Measurements from ENCODE around the gene GRAMD4.
"Not testable (repeated sequence)": the region's sequence is repeated elsewhere in the genome, so short reads cannot be mapped to it uniquely, and the experiment has no call there.

Gene GRAMD4

GRCh38 chr22:46629291-46629690 is 9.1 kb downstream of the GRAMD4 start:
- Mint-ChIP-seq H3K9me3 (no peaks in the 10 kb centered on the region), H3K4me1 (peaks cover 42% of the 10 kb centered on the region), H3K27me3 (ENCODE audit: low read depth, poor library complexity) (peaks cover 3% of the 10 kb centered on the region), H3K27ac (no peak overlapping the region), H3K4me3 (no peak overlapping the region), H3K36me3 (ENCODE audit: low read depth) (peaks cover 27% of the 10 kb centered on the region)
- no peak for DNase-seq
- TF ChIP-seq CTCF (IDR thresholded peaks at IDR 0.05) = no peak

- Mint-ChIP-seq H3K27me3 (ENCODE audit: low read depth, poor library complexity) (peaks cover 3% of the 10 kb centered on the region), H3K27ac (no peak overlapping the region), H3K4me3 (no peak overlapping the region), H3K36me3 (ENCODE audit: low read depth) (peaks cover 23% of the 10 kb centered on the region), H3K4me1 (peaks cover 38% of the 10 kb centered on the region), H3K9me3 (no peaks in the 10 kb centered on the region)
- no peak for DNase-seq
- TF ChIP-seq CTCF (IDR thresholded peaks at IDR 0.05) = no peak
Measured at GRCh38 chr22:46631113-46631512, 10.9 kb downstream of the GRAMD4 start.

- no peaks in the 10 kb centered on the region for H3K9me3 Mint-ChIP-seq
- H3K27me3 Mint-ChIP-seq (ENCODE audit: low read depth, poor library complexity) = peaks cover 6% of the 10 kb centered on the region
- no peak for TF ChIP-seq CTCF (IDR thresholded peaks at IDR 0.05)
- H3K36me3 Mint-ChIP-seq (ENCODE audit: low read depth) = peaks cover 19% of the 10 kb centered on the region
- H3K4me3 Mint-ChIP-seq = no peak overlapping the region
- H3K27ac Mint-ChIP-seq = no peak overlapping the region
- DNase-seq = no peak
- H3K4me1 Mint-ChIP-seq = peaks cover 37% of the 10 kb centered on the region
Measured at GRCh38 chr22:46632646-46633249, 12.6 kb downstream of the GRAMD4 start.

GRCh38 chr22:46633334-46633890 is 13.2 kb downstream of the GRAMD4 start:
- Mint-ChIP-seq H3K27ac (no peak overlapping the region), H3K4me1 (peaks cover 30% of the 10 kb centered on the region), H3K4me3 (no peak overlapping the region), H3K9me3 (no peaks in the 10 kb centered on the region), H3K36me3 (ENCODE audit: low read depth) (peaks cover 14% of the 10 kb centered on the region), H3K27me3 (ENCODE audit: low read depth, poor library complexity) (peaks cover 3% of the 10 kb centered on the region)
- DNase-seq = no peak
- TF ChIP-seq CTCF (IDR thresholded peaks at IDR 0.05) = no peak

- Mint-ChIP-seq H3K9me3 (no peaks in the 10 kb centered on the region), H3K27ac (peak overlapping the region; percentile 73), H3K4me3 (peak overlapping the region; percentile 73), H3K27me3 (ENCODE audit: low read depth, poor library complexity) (peaks cover 3% of the 10 kb centered on the region), H3K36me3 (ENCODE audit: low read depth) (peaks cover 10% of the 10 kb centered on the region), H3K4me1 (peaks cover 30% of the 10 kb centered on the region)
- TF ChIP-seq CTCF (IDR thresholded peaks at IDR 0.05) = no peak
- no peak for DNase-seq
Measured at GRCh38 chr22:46634011-46634699, 14.0 kb downstream of the GRAMD4 start.

GRCh38 chr22:46634973-46635685 is 14.9 kb downstream of the GRAMD4 start:
- H3K4me1 Mint-ChIP-seq = peaks cover 40% of the 10 kb centered on the region
- DNase-seq = peak; percentile 67
- not testable (repeated sequence) for H3K36me3 Mint-ChIP-seq (ENCODE audit: low read depth); H3K27ac Mint-ChIP-seq; H3K4me3 Mint-ChIP-seq; H3K9me3 Mint-ChIP-seq; H3K27me3 Mint-ChIP-seq (ENCODE audit: low read depth, poor library complexity)
